Heart left ventricle (tissue), 16 donors: Measurements from ENCODE around the gene ABL1. TPM values are rescaled to one million over a fixed set of nuclear protein-coding genes. Genes with fewer than 3 reads are reported as not detected.

ENCODE experiments used
- ATAC-seq, 4 donors: fragments of 200-7000 bp; cut with Tn5 transposase; one replicate each; pipeline ENCODE4 v1.9.1; 2020 to 2022; ENCODE audit warnings: moderate library complexity in 4 of 4, mild to moderate bottlenecking in 3 of 4, moderate number of reproducible peaks in 1 of 4
- DNase-seq, 5 donors: peaks; one replicate each; pipeline ENCODE4 v3.0.0-alpha.2; 2020
- H3K27ac ChIP-seq, 12 donors: fragments of 200-600 bp; sonication (generic) in 4 of 12; one replicate each; pipeline versions ENCODE4 v1.5.0 to v1.8.0; 2016 to 2022; ENCODE audit warnings: mild to moderate bottlenecking in 2 of 12
- H3K27me3 ChIP-seq, 9 donors: fragments of 200-600 bp; sonication (generic) in 2 of 9; one replicate each; pipeline versions ENCODE4 v1.5.1 to v1.8.0; 2016 to 2022; ENCODE audit warnings: mild to moderate bottlenecking in 3 of 9
- H3K36me3 ChIP-seq, 9 donors: fragments of 200-600 bp; sonication (generic) in 2 of 9; one replicate each; pipeline versions ENCODE4 v1.5.0 to v1.8.0; 2018 to 2022; ENCODE audit warnings: mild to moderate bottlenecking in 2 of 9
- H3K4me1 ChIP-seq, 12 donors: fragments of 200-600 bp; sonication (generic) in 4 of 12; one replicate each; pipeline versions ENCODE4 v1.5.0 to v1.8.0; 2016 to 2022; ENCODE audit warnings: mild to moderate bottlenecking in 3 of 12
- H3K4me3 ChIP-seq, 12 donors: fragments of 200-600 bp; sonication (generic) in 4 of 12; one replicate each; pipeline versions ENCODE4 v1.5.0 to v1.8.0; 2017 to 2022; ENCODE audit warnings: mild to moderate bottlenecking in 9 of 12, moderate library complexity in 4 of 12
- H3K9me3 ChIP-seq, 12 donors: fragments of 200-600 bp; sonication (generic) in 4 of 12; one replicate each; pipeline versions ENCODE4 v1.5.0 to v1.8.0; 2016 to 2022; ENCODE audit warnings: mild to moderate bottlenecking in 1 of 12
- POLR2A ChIP-seq, 2 donors: fragments of 450-650 bp; IDR thresholded peaks; one replicate each; pipeline ENCODE4 v1.6.1; 2017; ENCODE audit warnings: antibody characterized with exemption in 2 of 2, mild to moderate bottlenecking in 2 of 2, moderate library complexity in 2 of 2
- WGBS, 4 donors: extraction: QIAGEN DNeasy Blood & Tissue Kit in 2 of 4; methylation state at CpG; one replicate each; pipeline versions ENCODE4 v1.1.5 to v1.1.7; 2013 to 2018; 5-methylcytosine and 5-hydroxymethylcytosine counted together
- intact Hi-C, 10 donors: fragments of 100-400 bp; cut with DNase I; formaldehyde crosslinking; loops; one replicate each; pipeline versions ENCODE4 v1.11.1 to v1.14.2; 2022
- polyA plus RNA-seq, 2 donors: library from polyadenylated mRNA; stranded (reverse); fragments of 200-250 nt; gene quantifications; one replicate each; pipeline ENCODE4 v1.2.3, GENCODE V29; 2013
- total RNA-seq, 9 donors: library from RNA; depleted of rRNA in 2 of 9; stranded (reverse); fragments of >200 nt in 2 of 9; fragmentation: NEBNext Ultra II Directional in 3 of 9; extraction: Animal tissue kit (Norgen Biotek cat#: 25700) in 3 of 9; gene quantifications; one replicate each; pipeline versions ENCODE4 v1.1.0 to v1.2.4, GENCODE V29; 2016 to 2023
- TF ChIP-seq, protein P1 (sequence below), 12 donors: fragments of 200-600 bp; sonication (generic) in 4 of 12; IDR thresholded peaks; one replicate each; pipeline versions ENCODE4 v1.5.0 to v1.8.0; 2018 to 2022; ENCODE audit warnings: antibody characterized with exemption in 12 of 12, mild to moderate bottlenecking in 5 of 12
- donor health status: ischemic (EF 13 %, LVEDD 7.1; RV severe dilation, severe dysfunction).
- donor health status: healthy with polysubstance abuse.
- donor health status: DM: no; HTN: yes; CAD: no.
- donor health status: DM: no; HTN: no; CAD: no.
- donor health status: ischemic (EF 25% LVEDD 6.9; RV normal size, moderate dysfunction).
- donor health status: ischemic (EF 25% LVEDD 5.7; RV mildly dilated, moderate dysfunction).
- donor health status: healthy.
- donor health status: DM: yes; HTN: yes; CAD: no.
- donor health status: ischemic (EF 35%, LVEDD 5.7; RV mildly dilated, moderate dysfunction).
- donor health status: nonischemic (EF 11% LVEDD 7.7; RV severe dilation, severe dysfunction).
- donor health status: DM: yes; HTN: yes; CAD: no.
- donor health status: PGD.
- donor health status: ischemic (EF 29% LVEDD 5.4; RV normal size, mild dysfunction).
- donor health status: nonischemic (EF 23%, LVEDD 6.1; RV moderate dilation, normal function).

Gene ABL1
- total and polyA plus RNA-seq, 11 donors, result 13.2 to 49.8 (median 33.8) TPM

DNA sequence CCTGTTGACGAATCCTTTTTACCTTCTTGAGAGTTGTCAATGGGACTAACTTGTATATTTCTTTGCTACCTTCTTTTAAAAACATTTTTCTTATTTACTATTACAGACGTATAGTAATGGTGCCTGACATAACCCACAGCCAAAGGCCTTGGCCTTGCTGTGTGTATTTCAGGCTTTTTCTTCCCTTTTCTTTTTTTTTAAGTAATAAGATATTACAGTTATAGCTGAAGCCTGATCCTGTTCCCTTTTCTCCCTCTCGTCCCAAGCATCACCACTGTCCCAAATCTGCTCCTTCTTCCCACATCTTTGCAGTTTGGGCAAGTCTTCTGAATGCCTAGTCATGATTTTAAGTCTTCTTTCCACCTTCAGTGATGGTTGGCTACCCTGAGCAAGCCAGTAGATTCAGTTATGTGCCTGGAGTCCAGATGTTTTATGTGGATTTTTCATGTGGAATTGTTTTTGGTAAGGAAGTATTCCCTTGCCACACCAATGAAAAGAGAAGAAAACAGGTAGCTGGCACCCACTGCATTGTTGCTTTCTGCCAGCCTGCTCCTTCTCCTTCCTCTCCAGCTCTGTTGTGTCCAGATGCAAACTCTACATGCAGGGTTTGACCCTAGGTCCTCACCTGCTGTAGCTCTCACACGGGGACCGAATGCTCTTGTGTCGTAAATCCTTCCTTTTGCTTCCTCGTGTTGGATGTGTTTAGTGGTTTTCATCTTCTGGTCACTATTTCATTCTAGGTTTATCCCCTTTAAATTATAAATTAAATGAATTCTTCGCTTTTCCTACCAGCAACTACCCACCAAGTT, 26.5 kb downstream of the ABL1 start:
- Histone ChIP-seq H3K4me1 (peaks cover 2 to 64% (median 46%) of the 10 kb centered on the region in 12 donors), H3K4me3 (peak overlapping the region in 1 of 12 donors; percentile 17), H3K36me3 (peaks cover 0 to 67% (median 52%) of the 10 kb centered on the region in 9 donors), H3K27me3 (no peaks in the 10 kb centered on the region), H3K27ac (peak overlapping the region in 10 of 12 donors; percentile 60 to 85 (median 72)), H3K9me3 (no peaks in the 10 kb centered on the region)
- no peak for ATAC-seq
- intact Hi-C loops, result loop anchor here (2.0 to 10.0 kb wide), 10 partner anchors 27 to 183 kb away; partner anchors contain the start of gene ABL1 (in 1 of the 10)
- no peak for TF ChIP-seq POLR2A (IDR thresholded peaks at IDR 0.05)
- TF ChIP-seq, protein P1, sequence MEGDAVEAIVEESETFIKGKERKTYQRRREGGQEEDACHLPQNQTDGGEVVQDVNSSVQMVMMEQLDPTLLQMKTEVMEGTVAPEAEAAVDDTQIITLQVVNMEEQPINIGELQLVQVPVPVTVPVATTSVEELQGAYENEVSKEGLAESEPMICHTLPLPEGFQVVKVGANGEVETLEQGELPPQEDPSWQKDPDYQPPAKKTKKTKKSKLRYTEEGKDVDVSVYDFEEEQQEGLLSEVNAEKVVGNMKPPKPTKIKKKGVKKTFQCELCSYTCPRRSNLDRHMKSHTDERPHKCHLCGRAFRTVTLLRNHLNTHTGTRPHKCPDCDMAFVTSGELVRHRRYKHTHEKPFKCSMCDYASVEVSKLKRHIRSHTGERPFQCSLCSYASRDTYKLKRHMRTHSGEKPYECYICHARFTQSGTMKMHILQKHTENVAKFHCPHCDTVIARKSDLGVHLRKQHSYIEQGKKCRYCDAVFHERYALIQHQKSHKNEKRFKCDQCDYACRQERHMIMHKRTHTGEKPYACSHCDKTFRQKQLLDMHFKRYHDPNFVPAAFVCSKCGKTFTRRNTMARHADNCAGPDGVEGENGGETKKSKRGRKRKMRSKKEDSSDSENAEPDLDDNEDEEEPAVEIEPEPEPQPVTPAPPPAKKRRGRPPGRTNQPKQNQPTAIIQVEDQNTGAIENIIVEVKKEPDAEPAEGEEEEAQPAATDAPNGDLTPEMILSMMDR (IDR thresholded peaks at IDR 0.05), result no peak
- DNase-seq, result no peak
- WGBS, 4 donors, result 72 to 85% (median 77%) methylated on average over 8 of the region's 8 CpGs

DNA sequence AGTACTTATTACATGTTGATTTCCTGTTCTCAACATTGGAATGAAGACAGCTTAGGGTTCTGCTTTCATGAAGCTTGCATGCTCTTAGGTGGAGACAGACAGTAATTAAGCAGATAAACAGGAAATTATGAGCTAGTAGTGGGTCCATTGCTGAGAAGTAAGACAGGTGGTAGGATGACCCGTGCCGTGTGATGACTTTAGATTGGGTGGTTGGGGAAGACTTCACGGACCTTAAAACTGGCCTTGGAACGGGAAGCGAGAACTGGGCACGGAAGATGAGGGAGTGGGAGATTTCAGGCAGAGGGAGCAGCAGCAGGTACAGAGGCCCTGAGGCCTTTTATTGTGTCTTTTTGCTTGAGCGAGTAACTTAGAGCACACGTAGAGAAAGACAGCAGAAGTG, 27.2 kb downstream of the ABL1 start:
- TF ChIP-seq POLR2A (IDR thresholded peaks at IDR 0.05), result no peak
- TF ChIP-seq, protein P1 (IDR thresholded peaks at IDR 0.05), result no peak
- intact Hi-C loops, result loop anchor here in 8 of 10 donors (2.0 to 10.0 kb wide), 7 partner anchors 89 to 183 kb away; no protein-coding TSS in a partner anchor
- 78 to 88% (median 85%) methylated on average over 8 of the region's 8 CpGs for WGBS, 4 donors
- Histone ChIP-seq H3K4me3 (no peak overlapping the region), H3K27ac (peak overlapping the region in 2 of 12 donors; percentile 71 to 81), H3K36me3 (peaks cover 0 to 61% (median 47%) of the 10 kb centered on the region in 9 donors), H3K27me3 (no peaks in the 10 kb centered on the region), H3K4me1 (peaks cover 2 to 67% (median 46%) of the 10 kb centered on the region in 12 donors), H3K9me3 (no peaks in the 10 kb centered on the region)
- ATAC-seq (no peak), DNase-seq (no peak)

GRCh38 chr9:130862747-130863146, 27.7 kb downstream of the ABL1 start:
- Histone ChIP-seq H3K27me3 (no peaks in the 10 kb centered on the region), H3K4me1 (peaks cover 2 to 63% (median 43%) of the 10 kb centered on the region in 12 donors), H3K4me3 (no peak overlapping the region), H3K9me3 (no peaks in the 10 kb centered on the region), H3K36me3 (peaks cover 0 to 61% (median 42%) of the 10 kb centered on the region in 9 donors), H3K27ac (peak overlapping the region in 2 of 12 donors; percentile 71 to 81)
- intact Hi-C loops, result loop anchor here in 8 of 10 donors (1.0 to 10.0 kb wide), 8 partner anchors 90 to 182 kb away; no protein-coding TSS in a partner anchor
- ATAC-seq, result no peak
- no peak for TF ChIP-seq POLR2A (IDR thresholded peaks at IDR 0.05)
- TF ChIP-seq, protein P1 (IDR thresholded peaks at IDR 0.05), result no peak
- no peak for DNase-seq
- WGBS, 4 donors, result 90 to 96% (median 92%) methylated on average over 23 of the region's 23 CpGs

- H3K4me3 ChIP-seq, result no peak overlapping the region
- peak overlapping the region in 1 of 12 donors; percentile 81 for H3K27ac ChIP-seq
- H3K36me3 ChIP-seq, result peaks cover 0 to 61% (median 40%) of the 10 kb centered on the region in 9 donors
- intact Hi-C loops, result loop anchor here in 6 of 10 donors (2.0 to 10.0 kb wide), 4 partner anchors 92 to 180 kb away; no protein-coding TSS in a partner anchor
- ATAC-seq (no peak), DNase-seq (no peak)
- H3K4me1 ChIP-seq, result peaks cover 2 to 56% (median 31%) of the 10 kb centered on the region in 12 donors
- no peaks in the 10 kb centered on the region for H3K9me3 ChIP-seq
- no peaks in the 10 kb centered on the region for H3K27me3 ChIP-seq
- no peak for TF ChIP-seq POLR2A (IDR thresholded peaks at IDR 0.05)
- TF ChIP-seq, protein P1 (IDR thresholded peaks at IDR 0.05), result no peak
- WGBS, 4 donors, result 80 to 96% (median 88%) methylated on average over 6 of the region's 6 CpGs
Observed at GRCh38 chr9:130864541-130864940, 29.5 kb downstream of the ABL1 start.
